Stimulated activated CD8-positive, alpha-beta memory T cell treated with anti-CD3 and anti-CD28 coated beads, Interleukin-4, amount 100 ng/mL, for 4 hours (primary cell): ENCODE data around the gene RCOR3.
A peak's percentile ranks its signal among the peaks of the same experiment; 100 is the strongest.
"Not testable (repeated sequence)": the region's sequence is repeated elsewhere in the genome, so short reads cannot be mapped to it uniquely, and the experiment has no call there.

Source experiments
- DNase-seq, 2 donors: peaks; one replicate each; pipeline ENCODE4 v3.0.0-alpha.2; 2020; ENCODE audit warnings: low read depth in 2 of 2, low spot score in 1 of 2

Gene RCOR3

GRCh38 chr1:211337430-211338223 is 78.5 kb downstream of the RCOR3 start:
- DNase-seq = no peak

- no peak for DNase-seq
Observed at GRCh38 chr1:211338224-211338620, 79.1 kb downstream of the RCOR3 start.

- DNase-seq = no peak
Observed at GRCh38 chr1:211339631-211340041, 80.5 kb downstream of the RCOR3 start.

GRCh38 chr1:211340622-211341507 is 81.7 kb downstream of the RCOR3 start:
- no peak for DNase-seq

GRCh38 chr1:211341999-211342398 is 82.8 kb downstream of the RCOR3 start:
- no peak for DNase-seq

- DNase-seq = no peak
Observed at GRCh38 chr1:211343607-211344006, 84.4 kb downstream of the RCOR3 start.

- no peak for DNase-seq
Observed at GRCh38 chr1:211344152-211344618, 85.0 kb downstream of the RCOR3 start.

- no peak for DNase-seq
Observed at GRCh38 chr1:211345719-211346118, 86.6 kb downstream of the RCOR3 start.

GRCh38 chr1:211347077-211347844 is 88.1 kb downstream of the RCOR3 start:
- DNase-seq = no peak

GRCh38 chr1:211348547-211348946 is 89.4 kb downstream of the RCOR3 start:
- DNase-seq = no peak

GRCh38 chr1:211349741-211350140 is 90.6 kb downstream of the RCOR3 start:
- DNase-seq = no peak

- not testable (repeated sequence) for DNase-seq
Observed at GRCh38 chr1:211352055-211352454, 92.9 kb downstream of the RCOR3 start.

GRCh38 chr1:211352465-211352864 is 93.3 kb downstream of the RCOR3 start:
- DNase-seq = no peak

- DNase-seq = peak; percentile 27 to 33
Observed at GRCh38 chr1:211352985-211353515, 93.9 kb downstream of the RCOR3 start.

GRCh38 chr1:211353562-211354212 is 94.5 kb downstream of the RCOR3 start:
- no peak for DNase-seq

- DNase-seq = no peak
Observed at GRCh38 chr1:211355873-211356272, 96.7 kb downstream of the RCOR3 start.

- DNase-seq = no peak
Observed at GRCh38 chr1:211356723-211357407, 97.7 kb downstream of the RCOR3 start.

- no peak for DNase-seq
Observed at GRCh38 chr1:211358685-211359084, 99.5 kb downstream of the RCOR3 start.

GRCh38 chr1:211359876-211360275 is 100.7 kb downstream of the RCOR3 start:
- no peak for DNase-seq

GRCh38 chr1:211361202-211361601 is 102.0 kb downstream of the RCOR3 start:
- no peak for DNase-seq
